GM21381 (cell line): Measurements from ENCODE around the gene ABHD2.
"Not testable (repeated sequence)": the region's sequence is repeated elsewhere in the genome, so short reads cannot be mapped to it uniquely, and the experiment has no call there.

Source experiments
- ATAC-seq: cut with Tn5 transposase; IDR thresholded peaks from one replicate; pipeline ENCODE4 v1.9.1; 2021; ENCODE audit warnings: mild to moderate bottlenecking, moderate library complexity; ENCODE audit not compliant: unreplicated experiment

The ABHD2 gene

GRCh38 chr15:89217031-89217430, 128.8 kb downstream of the ABHD2 start:
- no peak for ATAC-seq

- no peak for ATAC-seq
Observed at GRCh38 chr15:89217686-89218376, 129.6 kb downstream of the ABHD2 start.

GRCh38 chr15:89218531-89218930, 130.3 kb downstream of the ABHD2 start:
- ATAC-seq: no peak

GRCh38 chr15:89221543-89221942, 133.3 kb downstream of the ABHD2 start, which contains the start of gene RLBP1:
Gene RLBP1, minus strand, starts transcription at chr15:89221579. Its CDS starts 2,604 bp downstream, at chr15:89218975.
- no peak for ATAC-seq

- no peak for ATAC-seq
Observed at GRCh38 chr15:89225588-89225987, 137.3 kb downstream of the ABHD2 start.

GRCh38 chr15:89226359-89227221, 138.3 kb downstream of the ABHD2 start:
- no peak for ATAC-seq

GRCh38 chr15:89227425-89227824, 139.2 kb downstream of the ABHD2 start:
- no peak for ATAC-seq

GRCh38 chr15:89230277-89230676, 142.0 kb downstream of the ABHD2 start:
- no peak for ATAC-seq

GRCh38 chr15:89231832-89232231, 143.6 kb downstream of the ABHD2 start:
- ATAC-seq: no peak

- not testable (repeated sequence) for ATAC-seq
Observed at GRCh38 chr15:89239883-89240810, 151.9 kb downstream of the ABHD2 start.

- ATAC-seq: no peak
Observed at GRCh38 chr15:89243046-89243690, 154.9 kb downstream of the ABHD2 start.

- peak; percentile 94 for ATAC-seq
Observed at GRCh38 chr15:89243691-89244573, 155.7 kb downstream of the ABHD2 start, which contains the start of gene FANCI. Gene FANCI, plus strand, starts transcription at chr15:89243979. Its CDS starts 3,669 bp downstream, at chr15:89247648.

- peak; percentile 3 for ATAC-seq
Observed at GRCh38 chr15:89244574-89244903, 156.3 kb downstream of the ABHD2 start.

GRCh38 chr15:89247446-89247845, 159.2 kb downstream of the ABHD2 start:
- no peak for ATAC-seq

GRCh38 chr15:89248584-89248983, 160.3 kb downstream of the ABHD2 start:
- ATAC-seq: no peak

- not testable (repeated sequence) for ATAC-seq
Observed at GRCh38 chr15:89250142-89250541, 161.9 kb downstream of the ABHD2 start.
